Glomerular endothelial cell (primary cell): ENCODE data around the gene ASTN2. TPM values are rescaled to one million over a fixed set of nuclear protein-coding genes. Genes with fewer than 3 reads are reported as not detected.

Experiments used
- DNase-seq: peaks from one replicate; pipeline ENCODE4 v3.0.0-alpha.2; 2011; ENCODE audit warnings: low read depth, low spot score; ENCODE audit errors: extremely low read depth
- total RNA-seq: library from RNA; depleted of rRNA; stranded (reverse); fragments of >200 nt; gene quantifications from 2 replicates; pipeline ENCODE4 v1.2.3, GENCODE V29; 2015

ASTN2 gene
- total RNA-seq, 1 donor from 2014 or later: 3.8 TPM

- no peak for DNase-seq
These were observed 913.0 kb downstream of the ASTN2 start for GRCh38 chr9:116501871-116502270.

GRCh38 chr9:116499986-116500871, 914.6 kb downstream of the ASTN2 start:
- no peak for DNase-seq

- DNase-seq: no peak
These were observed 915.4 kb downstream of the ASTN2 start for GRCh38 chr9:116499434-116499833.

GRCh38 chr9:116497095-116497890, 917.6 kb downstream of the ASTN2 start:
- no peak for DNase-seq

- no peak for DNase-seq
These were observed 918.7 kb downstream of the ASTN2 start for GRCh38 chr9:116496167-116496566.

GRCh38 chr9:116495725-116496124, 919.1 kb downstream of the ASTN2 start:
- DNase-seq: no peak

- no peak for DNase-seq
These were observed 919.8 kb downstream of the ASTN2 start for GRCh38 chr9:116494815-116495634.

GRCh38 chr9:116493183-116493860, 921.5 kb downstream of the ASTN2 start:
- no peak for DNase-seq

GRCh38 chr9:116491659-116492058, 923.2 kb downstream of the ASTN2 start:
- no peak for DNase-seq

GRCh38 chr9:116491219-116491618, 923.6 kb downstream of the ASTN2 start:
- DNase-seq: no peak

- DNase-seq: no peak
These were observed 924.5 kb downstream of the ASTN2 start for GRCh38 chr9:116490321-116490720.

GRCh38 chr9:116488373-116488772, 926.5 kb downstream of the ASTN2 start:
- no peak for DNase-seq

GRCh38 chr9:116484492-116485061, 930.3 kb downstream of the ASTN2 start:
- DNase-seq: no peak

- no peak for DNase-seq
These were observed 931.0 kb downstream of the ASTN2 start for GRCh38 chr9:116483622-116484491.

- no peak for DNase-seq
These were observed 932.1 kb downstream of the ASTN2 start for GRCh38 chr9:116482740-116483139.

- no peak for DNase-seq
These were observed 934.2 kb downstream of the ASTN2 start for GRCh38 chr9:116480700-116481099.

GRCh38 chr9:116479967-116480366, 934.9 kb downstream of the ASTN2 start:
- no peak for DNase-seq

GRCh38 chr9:116479056-116479544, 935.8 kb downstream of the ASTN2 start:
- no peak for DNase-seq

GRCh38 chr9:116477584-116478141, 937.2 kb downstream of the ASTN2 start:
- DNase-seq: no peak
